DMS79 treated with DMSO at 0.1 percent for 48 hours (cell line): Measurements from ENCODE around the gene NDUFB5.
"Not testable (repeated sequence)": the region's sequence is repeated elsewhere in the genome, so short reads cannot be mapped to it uniquely, and the experiment has no call there.

Experiments used
- DNase-seq: peaks from one replicate; lab custom pipeline; 2025; lab: John Stamatoyannopoulos, UW

Gene NDUFB5

DNA sequence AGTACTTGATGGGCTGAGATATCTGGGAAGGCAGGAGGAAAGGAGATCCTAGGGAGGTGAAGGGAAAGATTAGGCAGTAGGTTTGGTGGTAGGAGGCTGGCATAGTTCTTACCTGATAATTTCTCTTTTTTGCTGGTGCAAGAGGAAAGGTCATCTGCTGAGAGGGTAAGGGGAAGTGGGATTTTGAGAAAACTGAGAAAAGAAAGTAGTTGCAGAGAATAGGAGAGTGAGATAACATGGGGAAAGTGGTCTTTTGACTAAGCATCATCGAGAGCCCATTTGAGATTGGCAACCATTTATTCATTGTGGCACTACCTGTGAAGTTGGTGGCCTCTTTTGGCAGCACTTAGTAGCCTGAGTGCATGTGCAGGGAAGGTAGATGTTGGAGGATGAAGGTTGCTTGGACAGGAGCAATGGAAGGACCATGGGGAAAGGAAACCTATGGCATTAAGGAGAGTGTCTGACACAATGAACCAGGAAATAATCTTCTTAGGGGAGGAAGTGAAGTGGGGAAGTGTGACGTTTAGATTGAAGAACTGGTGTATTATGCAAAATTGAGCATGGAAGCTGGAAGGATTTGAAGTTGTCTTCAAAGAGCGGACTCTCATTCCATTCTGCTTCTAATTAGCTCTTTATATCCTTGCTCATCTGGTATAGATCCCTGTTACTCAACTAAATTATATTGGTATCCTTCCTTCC lies 26.3 kb downstream of the NDUFB5 start:
- DNase-seq, result no peak

DNA sequence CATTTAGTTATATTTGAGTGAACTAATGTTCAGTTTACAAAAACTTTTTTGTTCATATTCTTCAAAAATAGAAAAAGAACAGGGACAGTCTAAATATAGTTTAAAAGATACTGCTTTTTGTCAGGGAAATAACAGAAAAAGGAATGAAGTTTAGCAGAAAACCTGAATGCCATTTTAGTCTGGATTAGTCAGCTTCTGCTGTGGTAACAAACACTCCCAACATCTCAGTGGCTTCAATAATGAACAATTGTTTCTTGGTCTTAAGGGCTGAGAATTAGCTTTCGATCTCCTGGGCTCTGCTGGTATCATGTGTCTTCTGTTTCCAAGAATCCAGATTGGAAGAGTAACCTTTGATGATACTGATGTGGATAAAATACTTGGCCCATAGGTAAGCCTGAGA lies 35.9 kb downstream of the NDUFB5 start:
- DNase-seq, result no peak

DNA sequence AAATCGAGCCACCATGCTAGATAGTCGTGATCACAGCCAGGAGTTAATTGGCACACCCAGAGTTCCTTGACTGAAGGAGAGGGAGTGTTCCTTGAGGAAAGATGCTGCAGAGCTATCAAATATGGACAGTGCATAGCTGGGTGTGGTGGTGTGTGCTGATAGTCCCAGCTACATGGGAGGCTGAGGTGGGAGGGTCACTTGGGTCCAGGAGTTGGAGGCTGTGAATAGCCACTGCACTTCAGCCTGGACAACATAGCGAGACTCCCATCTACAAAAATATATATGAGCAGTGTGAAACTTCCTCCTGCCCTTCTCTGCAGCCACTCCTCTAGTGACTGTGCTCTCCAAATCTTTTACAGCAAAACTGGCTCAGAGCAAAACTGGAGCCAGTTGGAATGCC lies 38.3 kb downstream of the NDUFB5 start:
- no peak for DNase-seq

DNA sequence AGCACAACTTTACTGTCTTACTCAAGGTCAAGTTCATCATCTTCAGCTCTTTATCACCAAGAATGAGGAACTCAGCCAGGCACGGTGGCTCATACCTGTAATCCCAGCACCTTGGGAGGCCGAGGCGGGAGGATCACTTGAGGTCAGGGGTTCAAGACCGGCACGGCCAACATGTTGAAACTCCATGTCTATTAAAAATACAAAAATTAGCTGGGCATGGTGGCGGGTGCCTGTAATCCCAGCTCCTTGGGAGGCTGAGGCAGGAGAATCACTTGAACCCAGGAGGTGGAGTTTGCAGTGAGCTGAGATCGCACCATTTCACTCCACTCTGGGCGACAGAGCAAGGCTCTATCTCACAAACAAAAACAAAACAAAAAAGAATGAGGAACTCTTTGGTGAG lies 39.2 kb downstream of the NDUFB5 start:
- not testable (repeated sequence) for DNase-seq

DNA sequence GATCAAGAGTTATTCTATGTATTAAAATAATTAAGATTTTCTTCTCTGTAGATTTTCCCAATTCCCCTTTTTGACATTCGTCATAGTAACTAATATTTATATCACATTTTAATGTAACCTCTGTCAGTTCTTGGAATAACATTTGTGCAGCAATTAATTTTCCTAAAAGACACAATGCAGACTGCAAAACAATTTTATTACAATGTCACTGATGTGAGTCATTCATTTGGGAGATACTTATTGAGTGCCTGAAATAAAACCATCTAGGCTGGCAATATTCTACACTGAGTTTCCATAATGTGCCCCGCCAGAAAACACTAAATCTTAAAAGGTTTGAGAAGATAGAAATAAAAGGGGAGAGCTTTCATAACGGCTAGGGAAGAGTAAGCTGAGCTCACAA lies 41.6 kb downstream of the NDUFB5 start:
- DNase-seq, result no peak

DNA sequence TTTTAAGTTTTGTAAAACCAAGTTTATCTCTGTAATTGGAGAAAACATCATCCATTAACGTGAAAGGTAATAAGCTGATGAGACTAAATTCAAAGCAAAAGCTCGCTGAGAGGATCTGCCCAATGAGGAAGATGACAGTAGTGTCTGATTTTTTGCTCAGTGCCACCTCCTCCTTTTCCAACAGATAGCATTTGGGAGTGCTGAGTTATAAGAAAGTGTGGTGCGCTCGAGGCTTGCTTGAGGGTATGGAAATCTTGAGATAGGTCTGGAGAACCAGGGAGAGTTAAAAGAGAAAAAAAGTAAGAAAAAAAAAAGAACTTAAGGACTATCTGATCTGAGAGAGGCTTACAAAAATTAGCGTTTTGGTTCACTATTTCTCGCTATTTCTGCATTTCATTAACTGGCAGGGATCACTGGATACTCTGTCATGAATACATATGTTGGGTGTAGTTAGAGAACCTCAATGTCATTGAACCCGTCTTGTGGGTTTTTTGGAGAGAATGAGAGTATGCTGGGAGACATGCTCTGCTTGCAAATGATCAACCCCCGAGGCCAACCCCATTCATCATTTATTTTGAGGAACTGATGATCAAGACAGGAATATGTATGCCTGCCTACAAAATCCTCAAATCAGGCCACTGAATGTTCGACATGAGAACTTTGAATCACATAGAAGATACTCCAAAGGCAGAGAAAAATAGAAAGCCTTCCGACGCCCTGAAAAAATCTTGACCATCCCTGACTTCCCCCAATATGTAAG lies 47.3 kb downstream of the NDUFB5 start:
- DNase-seq, result peak; percentile 64

DNA sequence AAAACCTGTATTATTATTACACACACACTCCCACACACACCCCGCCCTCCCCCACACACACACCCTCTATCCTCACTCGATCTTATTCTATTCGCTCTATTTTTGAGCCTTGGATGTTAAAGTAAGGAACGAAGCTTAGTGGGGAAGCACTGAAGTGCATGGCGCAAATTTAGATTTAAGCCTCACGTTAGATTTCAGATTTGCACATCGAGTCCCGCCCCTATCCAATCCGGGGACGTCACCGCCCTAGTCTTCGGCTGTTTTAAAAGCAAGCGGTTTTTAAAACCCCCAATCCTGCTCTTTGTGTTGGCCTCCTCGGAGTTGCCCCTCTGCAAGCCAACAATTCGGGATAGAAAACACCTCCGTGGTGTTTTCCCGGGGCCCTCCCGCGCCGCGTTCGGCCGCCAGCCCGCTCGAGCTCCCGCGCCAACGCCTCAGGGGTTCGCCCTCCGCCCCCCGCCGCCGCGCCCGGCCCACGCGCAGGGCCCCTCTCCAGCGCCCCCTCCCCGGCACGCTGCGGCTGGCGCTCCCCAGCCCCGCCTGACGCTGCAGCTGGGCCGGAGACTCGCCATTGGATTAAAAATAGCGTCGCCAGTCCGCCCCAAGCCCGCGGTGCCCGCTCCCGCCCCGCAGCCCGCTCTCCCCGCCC lies 48.0 kb downstream of the NDUFB5 start, which contains the start of gene USP13:
Gene USP13, plus strand, starts transcription at position 594 of the 649 bp plus-strand sequence. CDS start 186 bp downstream, outside the sequence.
- peak; percentile 78 for DNase-seq

DNA sequence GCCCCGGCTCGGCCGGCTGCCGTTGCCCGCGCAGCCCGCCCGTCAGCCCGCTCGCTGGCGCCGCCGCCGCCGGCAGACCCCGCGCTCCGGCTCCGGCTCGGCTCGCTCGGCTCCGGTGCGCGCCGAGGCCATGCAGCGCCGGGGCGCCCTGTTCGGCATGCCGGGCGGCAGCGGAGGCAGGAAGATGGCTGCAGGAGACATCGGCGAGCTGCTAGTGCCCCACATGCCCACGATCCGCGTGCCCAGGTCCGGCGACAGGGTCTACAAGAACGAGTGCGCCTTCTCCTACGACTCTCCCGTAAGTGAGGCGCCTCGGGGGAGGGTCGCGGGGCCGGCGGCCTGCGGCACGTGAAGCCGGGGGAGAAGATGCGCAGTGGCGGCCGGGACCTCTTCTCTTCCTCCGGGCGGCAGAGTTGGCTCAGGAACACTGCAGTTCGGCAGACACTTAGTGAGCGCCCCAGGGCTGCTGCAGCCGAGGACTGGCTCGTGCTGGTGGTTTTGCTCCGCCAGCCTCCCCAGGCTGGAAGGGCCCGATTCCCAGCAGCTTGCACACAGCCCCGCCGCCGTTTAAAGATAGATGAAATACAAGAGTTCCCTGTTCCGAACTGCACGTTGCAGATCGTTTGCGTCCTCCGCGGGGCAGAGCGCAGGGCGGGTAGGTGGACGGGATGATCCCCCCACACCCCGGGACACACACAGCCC lies 48.7 kb downstream of the NDUFB5 start:
- peak; percentile 71 for DNase-seq

DNA sequence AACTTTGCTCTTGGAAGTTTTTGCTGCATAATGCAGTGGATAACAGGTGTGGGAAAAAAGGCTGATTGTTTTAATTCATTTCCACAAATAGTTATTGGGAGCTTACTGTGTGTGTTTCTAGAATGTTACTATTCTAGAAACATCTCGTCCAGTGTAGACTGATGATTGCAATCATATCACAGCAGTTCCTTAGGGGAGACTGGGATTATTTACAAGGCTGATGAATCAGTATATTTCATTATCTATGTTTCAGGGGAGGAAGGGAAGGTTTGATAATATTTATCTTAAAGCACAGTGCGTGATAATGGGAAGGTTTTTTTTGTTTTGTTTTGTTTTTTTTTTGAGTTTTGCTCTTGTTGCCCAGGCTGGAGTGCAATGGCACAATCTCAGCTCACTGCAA lies 50.6 kb downstream of the NDUFB5 start:
- DNase-seq, result no peak

DNA sequence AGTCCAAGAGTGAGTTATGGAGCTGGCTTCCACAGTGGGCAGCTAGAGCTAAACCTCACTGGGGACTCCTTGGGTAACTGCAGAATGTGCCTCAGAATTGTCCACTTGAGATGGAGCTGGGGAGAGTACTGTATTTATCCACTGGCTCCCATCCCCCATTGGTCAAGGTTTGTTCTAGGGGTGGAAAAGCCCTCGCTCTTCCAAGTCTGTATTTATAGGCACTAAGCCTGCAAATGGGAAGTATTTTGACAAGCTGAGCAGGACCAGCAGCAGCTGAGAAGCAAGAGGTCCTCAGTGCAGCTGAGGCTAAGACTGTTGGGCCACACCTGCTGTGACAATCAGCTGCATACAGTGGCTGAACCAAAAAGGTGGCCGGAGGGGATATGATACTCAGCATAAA lies 54.0 kb downstream of the NDUFB5 start:
- DNase-seq, result no peak

DNA sequence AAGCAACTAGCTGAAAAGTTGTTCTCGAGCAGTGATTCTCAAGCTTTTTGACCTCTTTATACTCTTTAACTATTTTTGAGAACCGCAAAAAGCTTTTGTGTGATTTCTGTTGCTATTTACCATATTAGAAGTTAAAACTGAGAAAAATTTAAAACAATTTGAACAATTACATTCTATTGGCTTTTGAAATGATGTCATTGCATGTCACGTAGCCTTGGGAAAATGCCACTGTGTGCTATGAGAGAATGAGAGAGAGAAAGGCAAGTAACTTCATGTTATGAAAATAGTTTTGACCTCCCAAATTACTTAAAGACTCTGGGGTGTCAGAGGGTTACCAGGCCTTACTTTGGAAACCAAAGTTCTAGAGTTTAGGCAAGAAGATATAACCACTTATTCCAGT lies 56.3 kb downstream of the NDUFB5 start:
- no peak for DNase-seq

DNA sequence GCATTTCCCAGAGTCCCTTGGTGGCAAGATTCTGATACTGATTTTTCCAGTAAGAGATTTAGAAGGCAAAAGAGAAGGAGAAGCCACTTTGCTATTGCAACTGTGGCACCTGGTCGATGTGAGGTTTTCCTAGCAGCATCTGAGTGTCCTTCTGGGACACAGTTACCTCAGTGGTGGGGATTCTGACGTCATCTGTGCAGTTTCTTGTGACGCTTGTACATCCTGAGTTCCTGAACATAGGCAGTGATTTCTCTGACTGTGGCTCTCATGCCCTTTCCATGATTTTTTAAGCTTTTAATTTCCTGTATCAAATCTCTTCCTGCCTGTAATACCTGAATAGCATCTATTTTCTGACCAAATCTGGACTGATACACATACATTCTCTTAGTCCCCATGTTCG lies 57.2 kb downstream of the NDUFB5 start:
- DNase-seq, result no peak

DNA sequence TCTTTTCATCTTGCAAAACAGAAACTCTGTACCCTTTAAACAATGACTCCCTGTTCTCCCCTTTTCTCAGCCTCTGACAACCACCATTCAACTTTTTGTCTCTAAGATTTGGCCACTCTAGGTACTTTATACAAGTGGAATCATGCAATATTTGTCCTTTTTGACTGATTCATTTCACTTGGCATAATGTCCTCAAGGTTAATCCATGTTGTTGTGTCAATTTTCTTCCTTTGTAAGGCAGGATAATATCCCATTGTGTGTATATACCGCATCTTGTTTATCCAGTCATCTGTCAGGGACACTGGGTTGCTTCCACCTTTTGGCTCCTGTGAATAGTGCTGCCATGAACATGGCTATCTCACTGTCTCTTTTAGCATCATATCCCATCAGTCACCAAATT lies 58.5 kb downstream of the NDUFB5 start:
- DNase-seq, result no peak

DNA sequence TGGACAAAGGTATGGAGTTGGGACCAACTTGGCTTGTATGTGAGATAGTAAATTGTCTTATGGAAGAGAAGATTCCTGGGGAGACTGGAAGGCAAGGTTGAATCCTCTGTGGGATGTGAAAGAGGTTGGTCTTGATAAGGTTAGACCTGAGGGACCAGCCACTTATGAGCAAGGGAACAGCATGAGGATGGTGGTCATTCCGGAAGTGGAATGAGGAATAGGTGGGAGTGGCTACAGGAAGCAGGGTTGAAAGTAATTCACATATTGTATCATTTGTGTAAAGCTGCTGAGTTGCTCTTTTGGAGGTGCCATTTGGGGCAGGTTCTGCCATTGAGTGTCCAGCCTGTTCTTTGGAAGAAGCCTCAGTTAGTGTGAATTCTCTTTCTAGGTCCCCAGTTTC lies 61.4 kb downstream of the NDUFB5 start:
- no peak for DNase-seq

DNA sequence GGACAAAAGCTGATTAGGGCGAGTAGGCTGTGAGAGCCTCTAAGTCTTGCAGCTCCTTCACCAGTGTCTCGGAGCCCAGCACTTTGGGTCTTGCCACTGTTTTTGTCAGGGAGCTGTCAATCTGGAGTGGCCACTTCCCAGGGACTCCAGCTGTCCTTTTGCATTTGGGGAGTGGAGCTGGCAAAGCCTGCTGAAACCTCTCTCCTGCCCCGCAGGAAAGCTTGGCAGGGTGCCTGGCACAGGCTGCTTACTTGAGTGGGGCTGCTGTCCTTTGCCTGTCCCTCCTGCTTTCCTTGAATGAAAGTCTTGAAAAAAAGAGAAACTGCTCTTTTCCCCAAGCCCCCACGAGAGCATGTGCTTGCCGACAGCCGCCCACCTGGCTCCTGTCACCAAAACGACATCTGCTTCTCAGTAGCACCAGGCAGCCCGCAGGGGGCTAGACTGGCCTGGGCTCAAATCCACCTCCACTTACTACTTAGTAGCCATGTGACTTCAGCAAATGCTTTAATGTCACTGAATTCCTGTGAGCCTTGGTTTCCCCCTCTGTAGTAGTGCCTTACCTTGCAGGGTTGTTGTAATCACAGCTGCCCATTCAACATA lies 61.9 kb downstream of the NDUFB5 start:
- DNase-seq, result peak; percentile 86

DNA sequence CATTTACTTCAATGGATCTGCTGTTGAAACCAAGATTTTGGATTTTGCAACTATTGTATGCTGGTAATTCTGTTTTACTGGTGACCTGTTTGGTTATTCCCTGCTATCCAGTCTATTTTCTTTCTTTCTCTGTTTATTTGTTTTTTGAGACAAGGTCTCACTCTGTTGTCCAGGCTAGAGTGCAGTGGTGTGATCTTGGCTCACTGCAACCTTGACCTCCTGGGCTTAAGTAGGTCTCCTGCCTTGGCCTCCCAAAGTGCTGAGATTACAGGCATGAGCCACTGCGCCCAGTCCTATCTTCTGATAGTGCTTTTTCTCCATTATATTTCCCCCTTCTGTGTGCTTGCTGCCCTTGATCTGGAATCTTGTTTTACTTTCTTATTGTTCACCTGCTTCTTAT lies 63.8 kb downstream of the NDUFB5 start:
- DNase-seq, result no peak

DNA sequence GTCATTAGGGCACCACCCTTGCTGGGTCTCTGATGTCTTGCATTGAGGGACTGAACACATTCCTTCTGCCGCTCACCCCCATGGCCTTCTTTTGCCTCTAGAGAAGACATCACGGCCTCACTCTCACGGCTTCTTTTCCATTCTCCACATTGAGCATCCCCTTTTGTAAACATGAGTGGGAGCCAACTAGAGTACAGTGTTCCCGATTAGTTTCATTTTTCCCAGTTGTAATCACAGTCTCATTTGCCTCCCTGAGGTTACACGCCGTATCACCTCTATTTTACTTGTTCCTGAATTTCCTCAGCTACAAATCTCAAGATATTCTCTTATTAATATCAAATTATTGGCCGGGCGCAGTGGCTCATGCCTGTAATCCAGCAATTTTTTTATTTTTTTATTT lies 65.7 kb downstream of the NDUFB5 start:
- no peak for DNase-seq

DNA sequence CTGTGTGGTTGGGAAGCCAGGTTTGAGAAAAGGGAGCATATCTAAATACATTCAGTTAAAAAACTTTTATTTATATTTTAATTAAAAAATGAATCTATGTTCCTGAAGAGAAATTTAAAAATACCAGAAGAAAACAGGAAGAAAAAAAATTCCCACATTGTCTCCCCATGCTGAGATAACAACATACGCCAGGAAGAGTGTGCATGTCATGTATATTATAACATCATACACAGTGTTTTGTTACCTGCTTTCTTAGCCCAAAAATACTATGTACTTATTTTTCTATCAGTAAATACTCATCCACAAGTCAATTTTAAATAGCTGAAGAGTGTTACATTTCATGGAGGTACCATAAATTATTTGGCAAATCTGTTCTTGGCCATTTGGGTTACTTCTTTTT lies 66.7 kb downstream of the NDUFB5 start:
- no peak for DNase-seq

DNA sequence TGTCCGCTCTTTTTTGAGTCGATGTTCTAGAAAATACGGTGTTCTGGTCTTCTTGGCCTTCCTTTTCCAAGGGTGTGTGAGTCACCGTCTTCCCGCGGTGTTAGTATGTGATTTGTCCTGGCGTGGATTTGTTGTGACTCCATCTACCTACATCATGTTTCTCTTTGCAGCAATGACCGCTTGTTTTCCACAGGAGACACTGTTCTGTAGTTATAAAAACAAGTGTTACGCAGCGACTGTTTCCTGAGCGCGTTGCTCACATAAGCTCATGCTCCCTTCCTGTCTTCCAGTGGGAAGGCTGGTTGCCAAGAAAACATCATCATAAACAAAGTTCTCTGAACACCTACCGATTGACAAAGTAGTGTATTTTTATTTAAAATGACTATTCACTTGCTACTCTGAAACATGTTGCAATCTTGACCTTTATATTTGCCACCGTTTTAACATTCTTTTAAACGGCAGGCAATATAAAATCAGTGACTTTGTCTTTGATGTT lies 67.2 kb downstream of the NDUFB5 start:
- DNase-seq, result no peak

DNA sequence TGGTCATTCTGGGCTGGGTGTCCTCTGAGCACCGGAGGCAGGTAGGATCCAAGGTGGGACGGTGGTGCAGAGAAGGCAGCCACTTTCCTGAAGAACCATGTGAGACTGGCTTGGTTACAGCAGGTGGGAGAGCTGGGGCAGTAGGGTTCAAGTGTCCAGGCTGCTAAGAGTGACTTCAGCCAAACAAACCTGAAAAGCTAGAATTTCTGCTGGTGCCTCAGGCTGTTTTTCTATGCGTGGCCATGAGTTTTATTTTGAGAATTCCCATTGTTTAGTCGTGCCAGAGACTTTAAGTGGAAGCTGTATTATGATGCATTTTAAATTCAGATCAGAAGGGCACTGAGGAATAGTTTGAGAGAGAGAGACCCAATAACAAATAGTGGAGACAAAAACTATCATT lies 68.3 kb downstream of the NDUFB5 start:
- DNase-seq, result peak; percentile 38

DNA sequence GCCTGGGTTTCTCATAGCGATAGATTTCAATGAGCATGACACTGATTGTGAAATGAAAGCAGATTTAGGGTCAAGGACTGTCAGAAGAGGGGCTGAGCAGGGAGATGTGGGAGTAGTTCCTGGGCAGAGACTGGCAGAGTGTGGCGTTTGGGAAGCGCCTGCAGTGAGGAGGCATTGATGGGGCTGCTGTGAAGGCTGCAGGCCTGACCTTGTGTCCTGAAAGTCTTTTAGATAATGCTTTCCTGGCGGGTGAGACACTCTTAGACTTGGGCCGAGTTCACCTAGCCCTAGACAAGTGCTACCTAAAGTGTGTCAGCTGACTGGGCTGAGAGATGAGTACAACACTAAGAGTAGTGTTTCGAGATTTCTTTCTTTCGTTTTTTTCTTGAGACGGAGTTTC lies 68.9 kb downstream of the NDUFB5 start:
- DNase-seq, result peak; percentile 79

DNA sequence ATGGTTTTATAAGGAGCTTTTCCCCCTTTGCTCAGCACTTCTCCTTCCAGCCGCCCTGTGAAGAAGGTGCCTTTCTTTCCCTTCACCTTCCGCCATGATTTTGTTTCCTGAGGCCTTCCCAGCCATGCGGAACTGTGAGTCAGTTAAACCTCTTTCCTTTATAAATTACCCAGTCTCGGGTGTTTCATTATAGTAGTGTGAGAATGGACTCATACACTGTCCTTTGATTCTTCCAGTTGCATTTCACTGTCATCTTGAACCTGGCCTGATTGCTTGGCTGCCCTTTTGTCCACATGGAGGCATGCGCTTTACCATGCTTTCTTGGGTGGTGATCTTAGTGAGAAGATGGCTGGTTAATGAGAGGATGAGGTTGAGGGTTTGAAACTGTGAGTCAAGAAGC lies 71.5 kb downstream of the NDUFB5 start:
- DNase-seq, result no peak
